Fibroblast of gingiva (primary cell): Measurements from ENCODE around the gene RALGPS2.
"Not testable (repeated sequence)": the region's sequence is repeated elsewhere in the genome, so short reads cannot be mapped to it uniquely, and the experiment has no call there.

Experiments
- DNase-seq: peaks from one replicate; pipeline ENCODE4 v3.0.0-alpha.2; 2011; ENCODE audit warnings: low read depth

RALGPS2 gene

DNA sequence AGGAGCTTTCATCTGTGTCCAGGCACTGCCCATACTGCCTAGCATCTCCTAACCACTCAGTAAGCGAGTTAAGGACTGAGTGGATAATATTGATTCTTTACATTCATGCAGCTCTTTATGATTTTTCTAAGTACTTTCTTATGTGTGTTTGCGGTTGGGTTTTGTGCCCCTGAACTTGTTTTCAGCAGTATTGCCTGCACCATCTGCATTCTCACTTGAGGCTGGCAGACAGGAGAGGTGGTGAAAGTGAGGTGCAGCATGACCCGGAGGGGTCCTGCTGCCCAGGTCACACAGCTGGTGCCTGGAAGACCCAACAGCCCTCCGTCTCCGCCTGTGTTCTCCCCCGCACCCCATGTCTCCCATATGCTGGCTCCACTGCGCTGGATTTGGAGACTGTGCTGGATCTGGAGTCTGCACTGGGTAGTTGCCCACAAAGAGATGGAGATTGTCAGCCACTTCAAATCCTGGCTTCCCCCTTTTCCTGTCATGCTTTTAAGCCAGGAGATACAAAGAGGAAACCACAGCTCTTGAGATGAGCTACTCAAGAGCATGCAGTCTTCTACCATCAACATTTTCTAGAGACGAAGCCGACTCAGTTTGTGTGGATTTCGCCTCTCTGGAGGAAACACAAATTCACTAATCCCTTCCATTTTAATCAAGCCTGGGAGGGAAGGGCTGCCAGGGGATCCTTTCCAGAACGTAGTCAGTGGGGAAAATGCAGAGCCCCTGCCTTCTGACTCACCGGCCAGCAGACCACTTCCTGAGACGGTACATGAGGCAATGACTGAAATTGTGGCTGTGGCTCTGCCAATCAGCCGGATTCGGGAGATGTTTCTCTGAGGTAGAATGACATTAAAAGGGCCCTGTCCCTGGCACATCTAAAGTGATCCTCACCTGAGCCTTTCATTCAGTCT, 217.5 kb downstream of the RALGPS2 start:
- DNase-seq: no peak

DNA sequence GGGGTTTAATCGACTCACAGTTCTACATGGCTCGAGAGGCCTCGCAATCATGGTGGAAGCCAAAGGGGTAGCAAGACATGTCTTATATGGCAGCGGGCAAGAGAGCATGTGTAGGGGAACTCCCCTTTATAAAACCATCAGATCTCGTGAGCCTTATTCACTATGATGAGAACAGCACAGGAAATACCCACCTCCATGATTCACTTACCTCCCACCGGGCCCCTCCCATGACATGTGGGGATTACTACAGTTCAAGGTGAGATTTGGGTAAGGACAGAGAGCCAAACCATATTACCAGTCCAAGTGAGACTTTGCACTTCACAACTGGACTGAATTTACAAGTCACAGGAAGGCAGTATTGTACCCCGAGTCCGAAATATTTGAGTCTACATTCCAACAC, 219.7 kb downstream of the RALGPS2 start:
- DNase-seq: no peak

DNA sequence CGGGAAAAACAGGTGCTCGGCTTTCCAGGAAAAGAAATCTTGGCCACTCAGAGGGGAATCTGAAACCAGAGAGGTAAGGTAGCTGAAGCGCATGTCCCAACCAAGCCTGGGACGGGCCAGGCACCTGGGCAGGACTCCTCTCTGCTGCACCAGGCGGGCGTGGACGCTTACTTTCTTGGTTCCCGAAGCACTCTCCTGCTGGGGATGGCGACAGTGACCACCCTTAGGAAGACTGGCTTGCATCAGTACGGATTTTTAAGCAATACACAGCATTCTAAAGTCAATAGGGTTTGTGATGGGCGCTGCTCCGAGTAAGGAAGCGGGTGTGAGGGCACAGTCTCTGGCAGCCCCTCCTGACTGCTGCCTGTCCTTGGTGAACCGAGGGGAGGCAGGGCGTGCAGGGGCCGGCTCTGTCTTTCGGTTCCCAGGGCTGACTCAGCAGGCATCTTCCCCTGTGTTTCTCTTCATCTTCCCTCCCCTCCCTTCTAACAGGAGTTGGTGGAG, 220.8 kb downstream of the RALGPS2 start:
- no peak for DNase-seq

DNA sequence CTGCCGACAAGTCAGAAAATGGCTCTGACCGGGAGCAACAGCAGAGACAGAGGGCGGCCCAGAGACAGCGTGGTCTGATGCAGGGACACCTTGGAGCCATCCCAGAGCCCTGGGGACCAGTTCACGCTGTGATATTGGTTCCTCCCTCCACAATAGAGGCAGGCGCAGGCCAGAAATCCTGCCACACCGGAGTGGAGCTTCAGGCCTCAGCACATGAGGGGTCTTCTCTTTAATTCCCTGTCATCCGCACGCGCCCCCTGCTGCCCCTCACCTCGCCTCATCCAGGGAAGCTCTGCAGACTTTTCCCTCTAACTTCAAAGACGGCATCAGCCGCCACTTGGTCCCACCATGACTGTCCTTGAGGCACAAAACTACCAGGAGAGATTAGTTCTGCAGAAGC, 221.4 kb downstream of the RALGPS2 start:
- DNase-seq: no peak

DNA sequence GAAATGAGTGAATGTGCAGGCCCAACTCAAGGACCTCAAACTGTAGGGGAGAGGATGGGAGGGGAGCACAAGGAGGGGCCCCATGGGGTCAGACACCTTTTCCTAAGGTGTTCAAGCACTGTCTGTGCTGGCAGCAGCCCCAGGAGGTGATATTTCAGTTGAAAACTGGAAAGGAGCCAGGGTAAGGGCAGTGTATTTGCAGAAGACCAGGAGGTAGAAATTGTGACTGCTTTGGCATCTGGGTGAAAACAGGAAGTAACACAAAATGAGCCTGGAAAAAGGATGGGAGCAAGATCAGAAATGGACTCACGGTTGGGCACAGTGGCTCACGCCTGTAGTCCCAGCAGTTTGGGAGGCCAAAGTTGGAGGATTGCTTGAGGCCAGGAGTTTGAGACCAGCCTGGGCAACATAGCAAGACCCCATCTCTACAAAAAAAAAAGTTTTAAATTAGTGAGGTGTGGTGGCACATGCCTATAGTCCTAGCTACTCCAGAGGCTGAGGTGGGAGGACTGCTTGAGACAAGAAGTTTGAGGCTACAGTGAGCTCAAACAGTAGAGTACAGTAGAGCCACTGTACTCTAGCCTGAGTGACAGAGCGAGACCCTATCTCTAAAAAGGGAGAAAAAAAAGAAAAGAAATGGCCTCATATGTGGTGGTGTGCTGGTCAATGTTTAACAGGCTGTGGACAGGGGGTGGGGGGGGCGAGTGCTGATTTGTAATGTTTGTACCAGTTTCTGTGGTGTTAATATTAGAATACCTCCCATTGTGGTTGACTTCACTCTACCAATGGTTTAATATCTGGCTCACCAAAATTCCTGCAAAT, 222.0 kb downstream of the RALGPS2 start:
- DNase-seq: no peak

DNA sequence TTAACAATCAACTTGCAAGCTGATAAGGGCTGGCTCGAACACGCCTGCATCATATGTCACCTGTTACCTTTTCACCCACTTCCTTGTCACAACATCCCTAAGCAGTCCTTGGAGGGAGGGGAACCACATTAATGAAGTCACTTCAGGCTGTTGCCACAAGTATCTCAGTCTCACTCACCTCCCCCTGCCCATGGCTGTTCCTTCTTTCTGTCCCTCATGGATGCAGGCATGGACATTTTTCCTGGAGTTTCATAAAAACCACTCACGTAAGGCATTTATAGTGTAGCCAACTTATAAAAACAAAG, 222.6 kb downstream of the RALGPS2 start:
- DNase-seq: no peak

DNA sequence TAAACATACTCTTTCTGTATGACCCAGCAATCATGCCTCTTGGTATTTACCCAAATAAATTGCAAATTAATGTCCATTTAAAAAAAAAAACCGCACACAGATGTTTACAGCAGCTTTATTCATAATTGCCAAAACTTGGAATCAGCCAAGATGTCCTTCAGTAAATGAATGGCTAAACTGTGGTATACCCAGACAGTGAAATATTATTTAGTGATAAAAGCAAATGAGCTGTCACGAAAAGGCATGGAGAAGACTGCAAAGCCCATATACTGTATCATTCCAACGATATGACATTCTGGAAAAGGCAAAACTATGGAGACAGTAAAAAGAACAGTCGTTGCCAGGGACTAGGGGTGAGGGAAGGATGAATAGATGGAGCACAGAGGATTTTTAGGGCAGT, 223.6 kb downstream of the RALGPS2 start:
- no peak for DNase-seq

DNA sequence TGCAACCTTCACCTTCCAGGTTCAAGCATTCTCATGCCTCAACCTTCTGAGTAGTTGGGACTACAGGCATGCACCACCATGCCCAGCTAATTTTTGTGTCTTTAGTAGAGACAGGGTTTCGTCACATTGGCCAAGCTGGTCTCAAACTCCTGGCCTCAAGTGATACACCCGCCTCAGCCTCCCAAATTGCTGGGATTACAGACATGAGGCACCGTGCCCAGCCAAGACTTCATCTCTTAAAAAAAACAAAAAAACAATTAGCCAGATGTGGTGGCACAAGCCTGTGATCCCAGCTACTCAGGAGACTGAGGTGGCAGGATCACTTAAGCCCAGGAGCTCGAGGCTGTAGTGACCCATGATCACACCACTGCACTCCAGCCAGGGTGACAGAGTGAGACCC, 224.8 kb downstream of the RALGPS2 start:
- not testable (repeated sequence) for DNase-seq

DNA sequence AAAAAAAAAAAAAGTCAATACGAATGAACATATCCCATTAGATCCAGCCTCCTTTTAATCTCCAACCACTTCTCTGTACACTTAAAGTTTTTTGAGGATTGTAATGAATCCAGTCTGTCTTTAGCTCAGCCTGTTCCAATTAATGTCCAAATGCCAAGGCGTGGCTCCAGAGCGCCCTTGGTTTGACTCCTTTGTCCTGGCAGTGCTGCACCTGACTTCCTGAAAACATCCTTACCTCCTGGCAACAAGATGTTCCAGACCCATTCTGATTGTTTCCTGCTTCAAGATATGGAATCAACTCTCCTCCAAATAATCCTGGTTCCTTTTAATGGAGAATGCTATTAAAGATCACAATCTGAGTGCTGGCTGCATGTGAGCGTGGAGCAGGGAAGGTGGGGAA, 226.6 kb downstream of the RALGPS2 start:
- no peak for DNase-seq

DNA sequence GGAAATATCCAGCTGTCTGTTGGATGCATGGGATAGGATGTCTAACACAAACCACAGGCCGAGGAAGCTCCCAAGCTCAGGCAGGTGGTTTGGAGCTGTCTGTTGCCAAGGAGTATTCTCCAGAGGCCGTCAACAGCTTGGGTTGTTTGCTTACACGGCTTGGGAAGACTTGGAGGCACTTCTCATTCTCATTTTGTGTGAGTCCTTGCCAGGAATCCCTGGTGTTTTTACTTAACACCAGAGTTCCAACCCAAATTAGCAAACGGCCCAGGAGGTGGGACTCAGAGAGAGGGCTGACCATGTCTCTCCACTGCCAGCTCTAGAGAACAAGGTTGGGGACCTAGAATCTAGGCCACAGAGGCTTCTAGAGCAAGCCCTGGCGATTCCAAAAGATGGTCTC, 228.0 kb downstream of the RALGPS2 start:
- DNase-seq: peak; percentile 91

DNA sequence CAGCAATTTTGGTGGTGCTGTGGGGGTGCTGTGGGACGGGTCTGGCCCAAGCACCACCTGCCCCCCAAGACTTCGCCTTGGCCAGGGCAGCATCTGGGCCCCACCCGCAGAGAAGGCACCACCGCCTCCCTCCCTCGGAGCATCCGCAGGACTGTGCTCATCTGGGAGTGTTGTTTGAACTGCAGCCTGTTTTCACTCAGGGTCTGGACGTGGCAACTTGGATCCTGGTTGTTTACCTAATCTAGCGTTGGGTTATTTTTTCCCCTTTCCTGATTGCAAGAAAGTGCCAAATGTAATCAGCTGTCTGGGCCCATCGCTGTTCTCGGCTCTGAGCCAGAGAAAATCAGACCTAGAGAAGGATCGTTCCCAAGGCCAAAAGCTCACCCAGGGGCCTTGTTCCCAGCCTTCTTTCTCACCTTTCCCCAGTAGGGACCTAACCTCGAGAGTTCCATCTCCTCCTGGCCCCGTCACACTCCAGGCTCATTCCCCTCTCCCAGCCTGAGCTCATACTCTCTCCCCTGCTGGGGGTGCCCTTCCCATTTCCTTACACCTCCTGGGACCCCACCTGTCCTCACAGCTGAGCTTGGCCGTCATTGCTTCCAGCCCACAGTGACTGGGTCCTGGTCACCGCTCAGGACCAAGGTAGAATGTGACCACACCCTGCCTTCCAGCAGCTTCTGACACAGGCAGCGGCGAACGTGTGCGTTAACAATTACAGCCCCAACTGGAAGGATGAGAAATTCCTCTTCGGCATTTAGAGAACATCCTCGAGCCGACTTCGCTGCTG, 228.7 kb downstream of the RALGPS2 start:
- peak; percentile 60 for DNase-seq

DNA sequence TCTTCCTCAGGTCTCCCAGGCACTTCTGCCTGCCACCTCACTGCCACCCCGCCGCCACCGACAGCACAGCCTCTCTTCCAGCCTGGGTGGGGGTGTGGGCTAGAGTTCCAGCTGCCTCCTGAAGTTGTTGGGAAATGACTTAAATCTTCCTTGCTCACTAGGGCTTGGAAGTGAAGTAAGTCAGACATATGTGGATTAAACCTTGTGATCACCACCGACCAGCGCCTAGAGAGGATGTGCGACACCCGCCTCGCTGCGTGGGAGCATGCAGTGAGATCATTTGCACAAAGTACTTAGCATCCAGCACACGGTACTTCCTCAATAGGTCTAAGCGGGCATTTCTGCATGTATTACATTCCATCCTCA, 229.3 kb downstream of the RALGPS2 start:
- DNase-seq: no peak

DNA sequence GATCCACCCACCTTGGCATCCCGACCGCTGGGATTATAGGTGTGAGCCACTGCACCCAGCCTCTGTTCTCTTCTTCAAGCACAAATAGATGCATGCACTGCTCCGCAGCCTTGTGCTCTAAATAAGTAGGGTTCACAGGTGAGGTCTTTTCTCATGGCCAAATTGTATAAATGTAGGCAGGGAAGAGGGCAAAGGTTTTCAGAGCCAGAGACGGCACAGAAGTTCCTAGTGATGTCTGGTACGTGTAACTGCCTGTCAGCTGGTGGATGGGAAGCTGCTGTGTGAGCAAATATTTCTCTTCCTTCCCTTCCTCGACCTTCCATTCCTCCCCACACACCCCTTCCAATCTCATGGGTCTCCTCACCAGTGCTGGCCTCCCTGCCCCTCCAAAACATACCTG, 229.9 kb downstream of the RALGPS2 start:
- DNase-seq: no peak

DNA sequence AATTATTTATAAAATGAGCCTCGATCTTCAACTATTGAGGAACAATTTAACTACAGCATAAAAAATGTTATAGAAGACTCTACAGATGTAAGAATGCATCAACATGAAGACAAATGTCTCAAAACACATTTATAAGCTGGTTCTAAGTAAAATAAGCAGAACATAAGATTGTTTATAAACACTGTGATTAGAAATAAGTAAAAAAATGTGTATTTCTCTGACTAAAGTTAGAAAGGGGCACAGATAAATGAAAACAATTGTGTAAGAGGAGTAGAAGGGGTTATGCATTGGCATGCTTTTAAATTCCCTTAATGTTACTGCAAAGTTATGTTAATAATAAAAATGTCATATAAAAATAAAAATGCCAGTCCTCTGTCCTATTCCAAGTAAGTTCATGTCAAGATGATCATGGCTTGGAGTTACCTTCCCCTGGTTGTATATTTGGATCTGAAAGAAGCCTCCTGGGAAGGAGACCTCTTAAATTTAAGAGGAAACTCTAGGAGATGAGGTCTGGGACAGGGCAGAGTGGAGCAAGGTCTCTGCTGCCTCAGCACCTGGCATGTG, 230.4 kb downstream of the RALGPS2 start:
- peak; percentile 58 for DNase-seq

DNA sequence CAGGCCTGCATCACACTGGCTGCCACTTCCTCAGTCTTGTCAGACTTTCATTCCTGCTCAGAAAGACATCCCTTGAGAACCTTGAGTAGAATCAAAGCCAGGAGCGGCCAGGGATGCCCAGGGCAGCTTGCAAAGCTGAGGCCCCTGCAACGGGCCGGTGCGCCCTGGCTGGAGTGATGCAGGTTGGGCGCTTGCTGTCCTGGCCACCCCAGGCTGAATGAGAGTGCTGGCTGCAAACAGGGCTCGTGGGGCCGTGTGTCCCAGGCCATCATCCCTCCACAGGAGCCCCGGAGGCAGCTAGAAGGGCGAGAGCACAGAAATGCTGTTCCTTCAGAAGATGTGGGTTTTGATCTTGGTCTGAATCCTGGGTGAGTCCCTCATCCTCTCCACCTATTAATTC, 233.4 kb downstream of the RALGPS2 start:
- DNase-seq: no peak

DNA sequence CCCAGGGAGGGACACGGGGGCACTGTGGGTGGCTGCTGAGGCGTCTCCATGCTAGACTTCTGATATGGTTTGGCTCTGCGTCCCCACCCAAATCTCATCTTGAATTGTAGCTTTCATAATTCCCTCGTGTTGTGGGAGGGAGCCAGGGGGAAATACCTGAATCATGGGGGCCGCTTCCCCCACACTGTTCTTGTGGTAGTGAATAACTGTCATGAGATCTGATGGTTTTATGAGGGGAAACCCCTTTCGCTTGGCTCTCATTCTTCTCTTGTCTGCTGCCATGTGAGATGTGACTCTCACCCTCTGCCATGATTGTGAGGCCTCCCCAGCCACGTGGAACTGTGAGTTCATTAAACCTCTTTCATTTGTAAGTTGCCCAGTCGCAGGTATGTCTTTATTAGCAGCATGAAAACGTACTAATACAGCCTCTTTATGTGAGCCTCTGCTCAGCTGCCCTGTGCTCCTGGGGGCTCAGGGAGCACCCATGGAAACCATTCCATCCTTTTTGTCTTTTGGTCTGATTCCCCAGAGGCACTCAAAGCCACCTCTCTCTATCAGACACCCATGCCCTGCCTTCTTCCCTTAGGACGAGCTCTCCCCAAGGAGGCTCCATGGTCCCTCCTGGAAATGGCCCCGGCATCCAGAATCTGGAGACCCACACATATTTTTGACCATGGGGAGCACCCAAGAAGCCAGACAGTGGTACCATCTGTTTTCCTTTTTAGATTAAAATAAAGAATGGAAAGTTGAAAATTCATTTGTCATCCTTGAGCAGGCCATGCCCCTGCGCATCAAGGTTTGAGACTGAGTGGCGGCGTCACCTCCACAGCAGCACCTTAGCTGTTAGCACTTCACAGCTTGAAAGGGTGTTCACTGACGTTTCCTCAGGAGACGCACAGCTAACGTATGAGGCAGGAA, 234.8 kb downstream of the RALGPS2 start:
- no peak for DNase-seq

DNA sequence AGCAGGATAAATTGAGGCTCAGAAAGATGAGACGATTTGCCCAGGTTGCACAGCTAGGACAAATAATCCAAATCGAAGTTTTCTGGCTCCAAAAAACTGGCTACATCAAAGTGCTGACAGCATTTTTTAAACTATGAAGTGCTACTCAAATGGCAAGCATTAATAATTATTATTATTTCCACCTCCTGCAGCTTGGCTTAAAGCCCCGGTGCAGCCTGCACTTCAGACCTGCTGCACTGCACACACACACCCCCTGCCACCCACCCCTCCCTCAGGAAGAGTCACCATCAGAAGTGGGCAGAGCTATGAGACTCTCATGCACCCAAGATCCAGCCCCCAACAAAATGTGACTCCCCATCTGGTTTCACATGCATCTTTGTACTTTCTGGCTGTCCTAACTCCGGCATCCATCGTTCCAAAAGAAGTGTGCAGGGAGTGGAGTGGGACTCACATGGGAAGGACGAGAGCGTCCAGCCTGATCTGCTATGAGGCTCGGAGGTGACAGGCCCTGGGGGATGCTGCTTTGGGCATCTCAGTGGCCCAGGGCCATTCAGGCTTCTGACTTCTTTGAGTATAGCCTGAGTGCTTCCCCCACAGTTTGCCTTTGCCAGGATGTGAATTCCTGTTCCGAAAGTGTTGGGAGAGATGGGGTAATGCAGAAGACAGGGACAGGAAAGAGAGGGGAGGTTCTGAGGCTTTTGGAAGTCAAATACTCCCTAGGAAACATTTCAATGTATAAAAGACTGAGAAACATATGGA, 235.6 kb downstream of the RALGPS2 start:
- DNase-seq: no peak

DNA sequence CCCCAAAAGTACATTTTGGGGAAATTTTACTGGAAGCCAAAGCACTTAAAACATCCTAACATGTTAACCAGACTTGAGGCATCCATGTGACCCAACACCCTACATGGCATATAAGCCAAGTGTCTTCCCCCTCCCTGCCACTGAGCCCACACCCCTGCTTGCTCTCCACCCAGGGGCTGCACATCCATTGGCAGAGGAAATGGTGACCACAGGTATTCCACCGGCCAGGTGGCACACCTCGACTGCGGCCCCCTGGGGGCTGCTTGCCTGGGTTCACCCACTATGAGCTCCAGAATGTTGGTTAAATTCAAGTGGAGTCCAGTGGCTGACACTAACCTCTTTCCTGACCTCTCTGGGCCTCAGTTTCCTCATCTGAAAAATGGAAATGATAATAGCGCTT, 236.3 kb downstream of the RALGPS2 start:
- no peak for DNase-seq

DNA sequence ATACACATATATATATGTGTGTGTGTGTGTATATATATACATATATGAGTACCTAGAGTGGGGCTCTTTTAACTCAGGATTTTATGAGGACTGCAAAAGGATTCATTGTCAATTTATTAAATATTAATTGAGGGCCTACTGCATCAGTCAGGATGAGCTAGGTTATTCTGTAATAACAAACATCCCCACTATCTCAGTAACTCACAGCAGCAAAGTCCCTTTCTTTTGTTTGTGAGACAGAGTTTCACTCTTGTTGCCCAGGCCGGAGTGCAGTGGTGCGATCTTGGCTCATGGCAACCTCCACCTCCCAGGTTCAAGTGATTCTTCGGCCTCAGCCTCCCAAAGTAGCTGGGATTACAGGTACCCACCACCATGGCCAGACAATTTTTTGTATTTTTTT, 236.8 kb downstream of the RALGPS2 start:
- DNase-seq: no peak
